ENCODE data around the gene DOK3. TPM values are rescaled to one million over a fixed set of nuclear protein-coding genes. Genes with fewer than 3 reads are reported as not detected.

The DOK3 gene
- total and polyA plus RNA-seq, 10 of the 15 experiments (the other 5 are each of a cell fraction or from before 2014, with no cell fraction given) = 6.6 to 107 (median 52.1) TPM

DNA sequence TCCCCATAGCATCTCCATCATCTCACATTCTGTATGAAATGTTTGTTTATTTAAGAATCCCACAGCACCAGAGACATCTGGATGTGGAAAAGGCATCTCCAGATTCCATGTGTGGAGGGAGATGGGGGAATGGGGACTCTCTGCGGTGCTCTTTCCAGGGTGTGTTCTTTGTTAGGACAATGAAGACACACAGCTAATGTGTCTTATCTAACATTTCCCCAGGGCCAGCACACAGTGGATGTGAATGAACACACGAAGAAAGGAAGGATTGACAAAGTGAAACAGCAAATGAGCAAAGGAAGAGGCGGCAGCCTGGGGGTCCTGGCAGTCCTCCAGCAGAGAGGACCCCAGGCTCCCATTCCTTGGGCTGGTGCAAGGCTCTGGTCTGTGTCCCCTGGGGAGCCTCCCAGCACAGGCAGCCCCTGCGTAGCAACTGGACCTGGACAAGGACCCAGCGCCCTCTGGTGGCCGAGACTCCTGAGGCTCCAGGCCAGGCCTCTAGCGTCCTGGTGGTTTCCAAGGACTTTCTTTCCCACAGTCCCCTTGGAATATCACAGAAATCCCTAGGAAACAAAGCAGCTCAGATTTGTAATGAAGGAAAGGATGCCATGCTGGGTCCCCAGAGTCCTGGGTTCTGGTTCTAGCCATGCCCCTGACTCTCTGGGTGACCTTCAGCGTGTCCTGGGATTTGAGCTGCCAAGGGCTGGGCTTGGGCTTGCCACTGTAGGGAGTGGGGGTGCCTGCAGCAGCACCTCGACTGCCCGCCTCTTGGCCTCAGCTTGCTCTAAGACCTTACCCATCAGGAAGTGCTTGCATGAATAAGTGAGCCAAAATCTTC, 8.7 kb downstream of the DOK3 start (continued):
- TF ChIP-seq IKZF2 (IDR thresholded peaks at IDR 0.05) (peak; percentile 60 to 66; a peak in 3 of 4 replicates), CTCF (IDR thresholded peaks at IDR 0.05 in 2 of 3, conservative IDR thresholded peaks at IDR 0.05 in 1 of 3; ENCODE audit: control insufficient read depth in 2 of 3, extremely low read depth in 1 of 3, insufficient read depth in 1 of 3, low read depth in 3 of 3, low read length in 3 of 3) (peak; percentile 92 to 95 (median 93)), MEF2B (IDR thresholded peaks at IDR 0.05; ENCODE audit: partially characterized antibody, poor library complexity, severe bottlenecking) (peak; percentile 76), USF2 (IDR thresholded peaks at IDR 0.05; ENCODE audit: borderline replicate concordance, low read depth, low read length) (no peak), ZNF592 (IDR thresholded peaks at IDR 0.05) (no peak), POU2F2 (IDR thresholded peaks at IDR 0.05; ENCODE audit: borderline replicate concordance, low read depth, low read length) (0 out of 3 replicates have a peak, but pooled peaks have one; percentile 7), CHD1 (IDR thresholded peaks at IDR 0.05; ENCODE audit: low read depth, low read length) (no peak), MTA3 (IDR thresholded peaks at IDR 0.05; ENCODE audit: borderline replicate concordance, low read length) (no peak), POLR2AphosphoS5 (IDR thresholded peaks at IDR 0.05; ENCODE audit: low read length) (peak; percentile 24; the same call in 1 of the 2 replicates), NBN (IDR thresholded peaks at IDR 0.05) (peak; percentile 39; the same call in 1 of the 2 replicates), YY1 (IDR thresholded peaks at IDR 0.05; ENCODE audit: low read depth, low read length) (peak; percentile 57; the same call in 1 of the 2 replicates), POLR2AphosphoS2 (IDR thresholded peaks at IDR 0.05; ENCODE audit: low read depth, low read length) (peak; percentile 59), IKZF1 (conservative IDR thresholded peaks at IDR 0.05) (peak; percentile 86), FOXK2 (IDR thresholded peaks at IDR 0.05) (no peak), BHLHE40 (IDR thresholded peaks at IDR 0.05; ENCODE audit: borderline replicate concordance in 1 of 2, low read depth in 2 of 2, low read length in 1 of 2) (peak in 1 of 2 experiments; percentile 15; a peak in 1 of 4 replicates)
- TF ChIP-seq, protein P1, sequence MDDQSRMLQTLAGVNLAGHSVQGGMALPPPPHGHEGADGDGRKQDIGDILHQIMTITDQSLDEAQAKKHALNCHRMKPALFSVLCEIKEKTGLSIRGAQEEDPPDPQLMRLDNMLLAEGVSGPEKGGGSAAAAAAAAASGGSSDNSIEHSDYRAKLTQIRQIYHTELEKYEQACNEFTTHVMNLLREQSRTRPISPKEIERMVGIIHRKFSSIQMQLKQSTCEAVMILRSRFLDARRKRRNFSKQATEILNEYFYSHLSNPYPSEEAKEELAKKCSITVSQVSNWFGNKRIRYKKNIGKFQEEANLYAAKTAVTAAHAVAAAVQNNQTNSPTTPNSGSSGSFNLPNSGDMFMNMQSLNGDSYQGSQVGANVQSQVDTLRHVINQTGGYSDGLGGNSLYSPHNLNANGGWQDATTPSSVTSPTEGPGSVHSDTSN (IDR thresholded peaks at IDR 0.05; ENCODE audit: insufficient replicate concordance, low read depth, low read length) = no peak
- TF ChIP-seq, protein P2, sequence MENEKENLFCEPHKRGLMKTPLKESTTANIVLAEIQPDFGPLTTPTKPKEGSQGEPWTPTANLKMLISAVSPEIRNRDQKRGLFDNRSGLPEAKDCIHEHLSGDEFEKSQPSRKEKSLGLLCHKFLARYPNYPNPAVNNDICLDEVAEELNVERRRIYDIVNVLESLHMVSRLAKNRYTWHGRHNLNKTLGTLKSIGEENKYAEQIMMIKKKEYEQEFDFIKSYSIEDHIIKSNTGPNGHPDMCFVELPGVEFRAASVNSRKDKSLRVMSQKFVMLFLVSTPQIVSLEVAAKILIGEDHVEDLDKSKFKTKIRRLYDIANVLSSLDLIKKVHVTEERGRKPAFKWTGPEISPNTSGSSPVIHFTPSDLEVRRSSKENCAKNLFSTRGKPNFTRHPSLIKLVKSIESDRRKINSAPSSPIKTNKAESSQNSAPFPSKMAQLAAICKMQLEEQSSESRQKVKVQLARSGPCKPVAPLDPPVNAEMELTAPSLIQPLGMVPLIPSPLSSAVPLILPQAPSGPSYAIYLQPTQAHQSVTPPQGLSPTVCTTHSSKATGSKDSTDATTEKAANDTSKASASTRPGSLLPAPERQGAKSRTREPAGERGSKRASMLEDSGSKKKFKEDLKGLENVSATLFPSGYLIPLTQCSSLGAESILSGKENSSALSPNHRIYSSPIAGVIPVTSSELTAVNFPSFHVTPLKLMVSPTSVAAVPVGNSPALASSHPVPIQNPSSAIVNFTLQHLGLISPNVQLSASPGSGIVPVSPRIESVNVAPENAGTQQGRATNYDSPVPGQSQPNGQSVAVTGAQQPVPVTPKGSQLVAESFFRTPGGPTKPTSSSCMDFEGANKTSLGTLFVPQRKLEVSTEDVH (IDR thresholded peaks at IDR 0.05; ENCODE audit: low read depth, partially characterized antibody) = no peak

Data from GM12878 (cell line).